A549 treated with GW870086 at 1 μM for 4 hours (cell line): ENCODE results near the gene FLG2. TPM values are rescaled to one million over a fixed set of nuclear protein-coding genes. Genes with fewer than 3 reads are reported as not detected.

Source experiments
- total RNA-seq: library from RNA; stranded (reverse); fragments of 200-300 nt; extraction: Qiagen RNA extraction; gene quantifications from 5 replicates; pipeline ENCODE4 v1.2.3, GENCODE V29; 2022; ENCODE audit warnings: low read depth

FLG2 gene
- total RNA-seq: not detected in 5 replicates

GRCh38 chr1:152359906-152360305 is at the start of gene FLG2:
FLG2 (minus strand) TSS chr1:152360006; CDS start chr1:152358884, 1,122 bp downstream.

GRCh38 chr1:152325111-152325510 is 34.7 kb downstream of the FLG2 start, which contains the start of gene FLG:
FLG (minus strand) TSS chr1:152325239; CDS start chr1:152315456, 9,783 bp downstream.

Other genes starting within 250 kb of the FLG2 start
- 0.26 to 0.34 TPM (median 0.28 TPM) in 5 replicates for gene TCHH, start 244.6 kb downstream of the FLG2 start, total RNA-seq
- not detected in 5 replicates for gene RPTN, start 200.8 kb downstream of the FLG2 start, total RNA-seq
- gene HRNR, start 135.8 kb downstream of the FLG2 start, total RNA-seq: 0.01 TPM in 1 of 5 replicates, not detected in the others
- gene FLG, start 34.8 kb downstream of the FLG2 start, total RNA-seq: 0.01 to 0.02 TPM (median 0.01 TPM) in 3 of 5 replicates, not detected in the others
- gene CRNN, start 54.3 kb upstream of the FLG2 start, total RNA-seq: not detected in 5 replicates
- not detected in 5 replicates for gene LCE5A, start 150.8 kb upstream of the FLG2 start, total RNA-seq
- 0.40 to 1.1 TPM (median 0.73 TPM) in 4 of 5 replicates, not detected in the other for gene CRCT1, start 154.5 kb upstream of the FLG2 start, total RNA-seq
- 0.51 TPM in 1 of 5 replicates, not detected in the others for gene LCE3E, start 206.8 kb upstream of the FLG2 start, total RNA-seq
- gene LCE3D, start 220.5 kb upstream of the FLG2 start, total RNA-seq: 1.6 to 2.7 TPM (median 2.4 TPM) in 5 replicates
- not detected in 5 replicates for gene LCE3C, start 240.2 kb upstream of the FLG2 start, total RNA-seq